GM19193 (cell line): ENCODE measurements around the gene TMEM91.

ENCODE experiments used
- POLR2A ChIP-seq: IDR thresholded peaks from 4 replicates; pipeline ENCODE4 v1.6.1; 2011; ENCODE audit not compliant: insufficient read depth, insufficient read length; ENCODE audit errors: extremely low read depth

TMEM91 gene

GRCh38 chr19:41351339-41352245, 24.7 kb upstream of the TMEM91 start:
- peak; percentile 70 for TF ChIP-seq POLR2A

- TF ChIP-seq POLR2A, result no peak
Observed at GRCh38 chr19:41352279-41352608, 24.1 kb upstream of the TMEM91 start.

- TF ChIP-seq POLR2A, result peak; percentile 32
Observed at GRCh38 chr19:41352609-41353465, 23.5 kb upstream of the TMEM91 start.

- TF ChIP-seq POLR2A, result peak; percentile 92
Observed at GRCh38 chr19:41353466-41354342, 22.6 kb upstream of the TMEM91 start, which contains the start of gene TGFB1. Gene TGFB1 (minus strand): TSS chr19:41353922. CDS start chr19:41353044, 878 bp downstream.

GRCh38 chr19:41354343-41354953, 21.9 kb upstream of the TMEM91 start:
- TF ChIP-seq POLR2A, result no peak

GRCh38 chr19:41355035-41355434, 21.3 kb upstream of the TMEM91 start:
- TF ChIP-seq POLR2A, result no peak

GRCh38 chr19:41355802-41356201, 20.5 kb upstream of the TMEM91 start:
- no peak for TF ChIP-seq POLR2A

GRCh38 chr19:41356984-41357739, 19.2 kb upstream of the TMEM91 start:
- TF ChIP-seq POLR2A, result no peak

- TF ChIP-seq POLR2A, result no peak
Observed at GRCh38 chr19:41357746-41358145, 18.6 kb upstream of the TMEM91 start.

- no peak for TF ChIP-seq POLR2A
Observed at GRCh38 chr19:41359741-41360140, 16.6 kb upstream of the TMEM91 start.

- no peak for TF ChIP-seq POLR2A
Observed at GRCh38 chr19:41362143-41362847, 14.0 kb upstream of the TMEM91 start.

- TF ChIP-seq POLR2A, result no peak
Observed at GRCh38 chr19:41363371-41363752, 13.0 kb upstream of the TMEM91 start.
